GM19351 (cell line): Measurements from ENCODE around the gene WASF2.

Experiments
- ATAC-seq: cut with Tn5 transposase; IDR thresholded peaks from one replicate; pipeline ENCODE4 v1.9.1; 2021; ENCODE audit warnings: mild to moderate bottlenecking, moderate library complexity; ENCODE audit not compliant: unreplicated experiment

The WASF2 gene

GRCh38 chr1:27363766-27364695 lies 125.9 kb downstream of the WASF2 start:
- no peak for ATAC-seq

- ATAC-seq = no peak
Observed at GRCh38 chr1:27361553-27361952, 128.4 kb downstream of the WASF2 start.

DNA sequence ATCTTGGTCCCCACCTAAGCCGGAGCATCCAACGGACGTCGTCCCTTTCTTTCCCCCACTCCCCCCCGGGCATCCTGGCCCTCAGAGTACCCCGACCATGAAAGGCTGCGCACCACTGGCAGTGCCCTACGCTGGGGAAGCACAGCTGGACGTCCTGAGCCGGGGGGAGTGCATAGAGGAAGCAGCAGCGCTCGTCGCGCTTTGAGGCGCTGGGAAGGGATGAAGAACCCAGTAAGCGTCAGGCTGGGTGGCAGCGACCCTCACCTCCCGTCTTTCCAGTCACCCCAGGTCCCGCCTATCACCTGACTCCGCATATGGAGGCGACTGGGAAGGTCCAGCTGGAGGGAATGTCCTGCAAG lies 128.9 kb downstream of the WASF2 start:
- ATAC-seq = no peak

DNA sequence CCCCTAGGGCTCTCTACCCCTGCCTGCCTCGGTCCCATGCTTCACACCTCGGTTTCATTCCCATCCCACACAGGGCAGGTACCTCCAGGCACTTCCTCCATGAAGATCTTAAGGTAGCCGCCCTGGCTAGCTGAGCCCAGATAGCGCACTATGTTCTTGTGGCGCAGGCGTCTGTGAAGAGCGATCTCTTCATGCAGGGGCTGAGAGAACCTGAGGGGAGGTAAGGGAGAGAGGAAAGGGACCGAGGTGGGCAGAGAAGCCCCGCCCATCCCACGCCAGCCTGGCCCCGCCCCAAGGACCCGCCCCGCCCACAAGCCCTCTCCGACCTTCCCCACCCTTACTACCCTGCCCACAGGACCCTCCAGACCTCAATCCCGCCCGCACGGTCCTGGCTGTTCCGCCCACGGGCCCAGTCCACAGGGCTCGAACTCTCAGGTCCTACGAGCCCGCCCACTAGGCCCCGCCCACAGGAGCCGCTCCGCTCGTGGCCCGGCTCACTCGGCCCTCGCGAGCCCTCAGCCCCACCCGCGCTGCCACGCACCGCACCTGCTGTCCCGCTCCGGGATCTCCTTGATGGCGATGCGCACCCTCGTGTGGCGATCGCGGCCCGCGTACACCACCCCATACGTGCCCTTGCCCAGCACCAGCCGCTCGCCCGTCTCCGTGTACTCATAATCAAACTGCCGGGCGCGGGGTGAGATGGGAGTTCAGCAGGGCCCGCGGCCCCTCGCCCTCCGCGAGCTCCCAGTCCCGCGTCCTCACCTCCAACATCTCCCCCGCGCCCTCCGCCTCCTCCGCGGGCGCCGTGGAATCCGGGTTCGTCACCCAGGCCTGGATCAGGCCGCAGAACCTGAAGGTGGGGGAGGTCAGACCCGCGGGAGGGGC lies 129.6 kb downstream of the WASF2 start:
- no peak for ATAC-seq

- ATAC-seq = no peak
Observed at GRCh38 chr1:27359822-27360158, 130.2 kb downstream of the WASF2 start.

- no peak for ATAC-seq
Observed at GRCh38 chr1:27358928-27359313, 131.0 kb downstream of the WASF2 start.

- no peak for ATAC-seq
Observed at GRCh38 chr1:27358038-27358927, 131.7 kb downstream of the WASF2 start.

- peak; percentile 47 for ATAC-seq
Observed at GRCh38 chr1:27357281-27358037, 132.5 kb downstream of the WASF2 start.

GRCh38 chr1:27356619-27357280 lies 133.2 kb downstream of the WASF2 start:
- no peak for ATAC-seq

DNA sequence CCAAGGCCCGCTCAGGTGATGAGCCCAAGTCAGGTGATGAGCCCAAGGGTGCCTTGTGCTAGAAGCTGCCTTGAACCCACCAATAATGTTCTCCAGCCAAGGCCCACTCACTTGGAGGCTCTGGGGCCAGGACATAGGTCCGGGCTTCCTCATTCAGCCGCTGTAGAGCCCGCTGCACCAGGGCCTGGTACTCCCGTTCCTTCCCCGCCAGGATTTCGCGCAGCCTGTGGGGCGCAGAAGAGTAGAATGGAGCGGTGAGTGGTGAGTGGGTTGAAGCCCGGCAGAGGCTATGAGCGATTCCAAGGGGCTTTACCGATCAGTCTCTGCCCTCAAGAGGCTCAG lies 133.7 kb downstream of the WASF2 start:
- no peak for ATAC-seq

GRCh38 chr1:27355683-27356082 lies 134.3 kb downstream of the WASF2 start:
- ATAC-seq = no peak
